Measurements from ENCODE around the gene RRP8.

The RRP8 gene

DNA sequence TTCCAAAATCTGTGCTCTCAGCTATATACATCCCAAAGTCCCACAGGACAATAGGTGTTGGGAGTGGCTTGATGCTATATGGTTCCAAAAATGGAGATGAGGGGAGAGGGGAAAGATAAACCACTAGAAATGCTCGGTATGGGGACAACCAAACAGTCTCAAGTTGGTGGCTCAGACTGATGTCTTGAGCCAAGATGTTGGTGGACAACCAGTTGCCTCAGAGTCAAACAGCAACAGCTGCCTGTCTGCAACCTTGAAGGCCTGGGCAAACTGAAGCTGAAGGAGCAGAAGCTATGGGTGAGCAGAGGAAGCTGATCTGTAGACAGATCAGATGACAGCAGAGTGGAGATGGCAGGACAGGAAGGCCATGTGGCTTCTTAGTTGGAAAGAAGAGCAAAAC lies 4.0 kb downstream of the RRP8 start:
- no peak for DNase-seq

DNA sequence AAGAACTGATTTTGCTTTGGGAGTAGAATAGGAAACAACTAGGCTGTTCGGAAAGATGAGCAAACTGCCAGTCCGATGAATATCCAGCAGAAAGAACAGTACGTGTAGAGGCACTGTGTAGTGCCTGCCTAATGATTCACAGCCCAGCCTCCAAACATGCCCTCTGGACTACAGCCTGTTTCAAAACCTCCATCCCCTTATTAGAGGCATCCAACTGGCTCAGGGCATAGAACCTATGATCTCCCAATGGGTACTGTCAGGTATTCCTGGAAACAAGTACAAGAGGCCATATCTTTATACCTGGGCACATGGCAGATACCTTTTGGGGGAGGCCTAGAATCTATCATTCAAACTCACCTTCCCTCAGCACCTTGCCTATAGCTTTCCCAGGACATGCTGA lies 4.9 kb downstream of the RRP8 start:
- no peak for DNase-seq

GRCh38 chr11:6596239-6596877 lies 7.1 kb downstream of the RRP8 start:
- DNase-seq: no peak

- no peak for DNase-seq
Measured at GRCh38 chr11:6594142-6594768, 9.2 kb downstream of the RRP8 start.

DNA sequence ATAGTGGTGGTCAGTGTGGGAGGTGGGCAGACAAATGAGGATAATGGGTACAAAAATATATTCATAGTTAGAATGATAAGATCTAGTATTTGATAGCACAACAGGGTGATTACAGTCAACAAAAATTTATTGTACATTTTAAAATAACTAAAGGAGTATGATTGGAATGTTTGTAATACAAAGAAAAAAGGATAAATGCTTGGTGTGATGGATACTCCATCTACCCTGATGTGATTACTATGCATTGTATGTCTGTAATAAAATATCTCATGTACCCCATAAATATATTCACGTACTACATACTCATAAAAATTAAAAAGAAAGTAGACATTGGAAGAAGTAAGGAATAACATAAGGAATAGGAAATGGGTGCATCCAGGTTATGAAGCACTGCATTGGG lies 15.4 kb downstream of the RRP8 start:
- DNase-seq: no peak

DNA sequence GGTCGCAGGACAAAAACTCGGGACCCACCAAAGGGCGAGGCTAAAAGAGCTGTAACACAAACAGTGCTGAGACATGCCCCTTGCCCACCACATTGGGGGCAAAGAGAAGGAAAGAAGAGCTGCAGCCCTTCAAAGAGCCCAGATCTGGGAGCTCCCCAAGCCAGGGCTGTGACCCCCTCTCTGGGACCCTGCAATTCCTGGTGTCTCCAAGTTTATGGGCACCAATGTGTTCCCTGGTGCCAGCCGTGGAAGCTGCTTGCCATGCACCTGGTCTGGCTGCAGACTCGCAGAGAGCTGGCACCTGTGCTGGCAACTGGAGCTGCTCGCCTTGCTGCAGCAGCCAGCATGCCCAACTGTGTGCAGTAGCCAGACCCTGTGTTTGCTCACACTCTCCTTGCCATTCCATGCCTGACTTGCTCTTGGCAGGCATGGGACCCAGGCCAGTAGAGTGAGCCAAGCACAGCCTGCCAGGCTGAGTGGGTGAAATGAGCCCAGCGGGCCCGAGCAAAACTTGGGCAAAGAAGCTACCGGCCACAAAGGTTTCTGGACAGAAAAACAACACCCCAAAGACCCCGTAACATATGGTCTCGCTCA lies 16.0 kb downstream of the RRP8 start:
- no peak for DNase-seq

GRCh38 chr11:6586434-6587359 lies 16.7 kb downstream of the RRP8 start:
- DNase-seq: no peak

GRCh38 chr11:6584528-6584927 lies 18.9 kb downstream of the RRP8 start:
- DNase-seq: no peak

DNA sequence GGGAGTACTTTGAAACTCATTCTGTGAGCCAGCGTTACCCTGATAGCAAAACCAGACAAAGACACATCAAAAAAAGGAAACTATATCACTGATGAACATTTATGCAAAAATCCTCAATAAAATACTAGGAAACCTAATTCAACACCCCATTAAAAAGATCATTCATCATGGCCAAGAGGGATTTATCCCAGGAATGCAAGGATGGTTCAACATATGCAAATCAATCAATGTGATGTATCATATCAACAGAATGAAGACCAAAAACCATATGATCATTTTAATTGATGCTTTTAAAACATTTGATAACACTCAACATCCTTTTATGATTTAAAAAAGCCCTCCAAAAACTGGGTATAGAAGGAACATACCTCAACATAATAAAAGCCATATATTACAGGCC lies 19.8 kb downstream of the RRP8 start:
- DNase-seq: no peak

DNA sequence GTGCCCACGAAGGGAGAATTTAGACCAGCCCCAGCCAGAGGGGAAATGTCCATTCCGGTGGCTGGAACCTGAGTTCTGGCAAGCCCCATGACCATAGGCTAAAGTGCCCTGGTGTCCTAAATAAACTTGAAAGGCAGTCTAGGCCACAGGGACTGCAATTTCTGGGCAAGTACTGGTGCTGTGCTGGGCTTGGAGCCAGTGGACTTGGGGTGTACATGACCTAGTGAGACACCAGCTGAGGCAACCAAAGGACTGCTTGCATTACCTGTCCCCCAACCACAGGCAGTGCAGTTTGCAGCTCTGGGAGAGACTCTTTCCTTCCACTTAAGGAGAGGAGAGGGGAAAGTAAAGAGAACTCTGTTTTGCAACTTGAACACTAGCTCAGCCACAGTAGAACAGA lies 23.7 kb downstream of the RRP8 start:
- DNase-seq: no peak

GRCh38 chr11:6578134-6578533 lies 25.3 kb downstream of the RRP8 start:
- no peak for DNase-seq

GRCh38 chr11:6576471-6577373 lies 26.7 kb downstream of the RRP8 start:
- no peak for DNase-seq

- DNase-seq: no peak
Measured at GRCh38 chr11:6574816-6575715, 28.4 kb downstream of the RRP8 start.

DNA sequence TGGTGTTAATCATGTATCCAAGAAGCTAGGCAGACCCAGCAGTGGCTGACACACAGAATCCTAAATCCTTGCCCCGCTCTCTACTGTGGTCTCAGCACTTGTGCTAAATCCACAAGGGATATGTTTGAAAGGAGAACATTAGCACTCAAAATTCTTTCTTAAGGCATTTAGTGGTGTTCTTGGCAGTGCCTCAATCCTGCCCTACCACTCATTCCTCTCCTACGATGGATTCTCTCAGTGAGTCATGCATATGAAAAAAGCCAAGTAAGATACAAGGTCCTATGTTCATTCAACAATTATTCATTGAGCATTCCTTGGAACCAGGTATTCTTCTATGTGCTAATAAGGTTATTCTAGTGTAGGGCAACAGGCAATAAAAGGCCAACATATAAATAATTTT lies 31.2 kb downstream of the RRP8 start:
- DNase-seq: no peak

- DNase-seq: no peak
Measured at GRCh38 chr11:6571434-6572008, 31.9 kb downstream of the RRP8 start.

DNA sequence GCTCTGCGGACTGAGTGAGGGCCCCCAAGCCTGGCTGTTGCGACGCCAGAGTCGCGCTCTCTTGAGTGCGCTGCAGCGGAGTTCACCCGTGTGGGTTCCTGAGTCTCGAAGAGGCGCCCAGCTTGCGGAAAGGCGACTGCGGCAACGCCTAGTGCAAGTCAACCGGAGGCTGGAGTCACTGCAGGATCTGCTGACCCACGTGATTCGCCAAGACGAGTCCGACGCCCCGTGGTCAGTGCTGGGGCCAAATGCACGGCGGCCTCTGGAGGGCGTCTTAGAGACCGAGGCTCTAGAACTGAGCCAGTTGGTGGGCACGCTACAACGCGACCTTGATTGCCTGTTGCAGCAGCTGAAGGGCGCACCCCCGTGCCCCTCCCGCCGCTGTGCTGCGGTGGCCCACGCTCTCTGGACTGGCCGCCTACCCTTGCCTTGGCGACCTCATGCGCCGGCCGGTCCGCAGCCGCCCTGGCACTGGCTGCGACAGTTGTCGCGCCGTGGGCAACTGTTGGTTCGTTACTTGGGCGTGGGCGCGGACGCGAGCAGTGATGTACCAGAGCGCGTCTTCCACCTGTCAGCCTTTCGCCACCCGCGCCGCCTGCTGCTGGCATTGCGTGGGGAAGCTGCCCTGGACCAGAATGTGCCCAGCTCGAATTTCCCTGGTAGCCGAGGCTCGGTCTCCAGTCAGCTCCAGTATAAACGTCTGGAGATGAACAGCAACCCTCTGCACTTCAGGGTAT lies 32.6 kb downstream of the RRP8 start:
- DNase-seq: no peak

GRCh38 chr11:6569706-6570105 lies 33.7 kb downstream of the RRP8 start:
- DNase-seq: no peak

GRCh38 chr11:6568191-6568918 lies 35.1 kb downstream of the RRP8 start:
- no peak for DNase-seq

DNA sequence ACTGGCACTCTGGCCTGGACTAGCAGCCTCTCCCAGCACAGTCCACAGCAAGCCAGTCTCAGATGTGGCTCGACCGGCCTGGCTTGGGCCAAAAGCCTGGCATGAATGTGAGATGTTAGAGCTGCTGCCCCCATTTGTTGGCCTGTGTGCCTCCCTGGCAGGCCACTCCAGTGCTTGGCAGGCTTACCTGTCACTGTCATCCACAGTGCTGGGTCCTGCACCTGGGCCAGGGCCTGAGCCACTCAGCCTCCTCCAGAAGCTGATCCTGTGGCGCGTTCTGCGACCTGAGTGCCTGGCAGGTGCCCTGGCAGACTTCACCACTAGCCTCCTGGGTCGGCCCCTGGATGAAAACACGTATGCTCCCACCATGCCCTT lies 36.1 kb downstream of the RRP8 start:
- no peak for DNase-seq
